Measurements from ENCODE around the gene SUN2. TPM values are rescaled to one million over a fixed set of nuclear protein-coding genes. Genes with fewer than 3 reads are reported as not detected.

The SUN2 gene
- total and polyA plus RNA-seq, 2 of the 13 experiments (the other 11 are each of a cell fraction or from before 2014, with no cell fraction given), result 45.6 to 56.6 TPM

- no peak for TF ChIP-seq ZNF501 (CRISPR knock-in tag; IDR thresholded peaks at IDR 0.05)
- no peak for TF ChIP-seq SP4 (CRISPR knock-in tag; IDR thresholded peaks at IDR 0.05)
- no peak for TF ChIP-seq ZBTB43 (CRISPR knock-in tag; conservative IDR thresholded peaks at IDR 0.05)
- TF ChIP-seq ZSCAN9 (CRISPR knock-in tag; IDR thresholded peaks at IDR 0.05; ENCODE audit: borderline replicate concordance), result no peak
- no peak for TF ChIP-seq ZNF446 (CRISPR knock-in tag; IDR thresholded peaks at IDR 0.05)
- TF ChIP-seq ZNF607 (CRISPR knock-in tag; IDR thresholded peaks at IDR 0.05; ENCODE audit: borderline replicate concordance), result no peak
- no peak for TF ChIP-seq GTF2F1 (IDR thresholded peaks at IDR 0.05; ENCODE audit: low read length)
These were observed 44.9 kb downstream of the SUN2 start (continued) for GRCh38 chr22:38710866-38711265.

- H3K9me3 ChIP-seq (ENCODE audit: low read length), result no peaks in the 10 kb centered on the region
- DNase-seq (ENCODE audit: low spot score) (no peak), ATAC-seq (no peak), FAIRE-seq (no peak)
- no peak overlapping the region for H3K4me2 ChIP-seq (ENCODE audit: low read depth, low read length)
- H3K27ac ChIP-seq (ENCODE audit: extremely low read length, insufficient read depth, low read length), result no peak overlapping the region
- H2AFZ ChIP-seq (ENCODE audit: low read length), result no peak overlapping the region
- peaks cover 24% of the 10 kb centered on the region for H3K4me1 ChIP-seq (ENCODE audit: insufficient read depth, low read length)
- H3K9ac ChIP-seq (ENCODE audit: insufficient read depth, low read depth, low read length), result no peak overlapping the region
- H3K27me3 ChIP-seq (ENCODE audit: control insufficient read depth in 1 of 2, insufficient read depth in 2 of 2, low read length in 2 of 2), result no peaks in the 10 kb centered on the region; a peak in 1 of 5 replicates
- POLR2A ChIA-PET, result no interaction called here
- peaks cover 70% of the 10 kb centered on the region for H4K20me1 ChIP-seq (ENCODE audit: insufficient read depth, low read length)
- in situ Hi-C loops (cut with HindIII; ENCODE audit: extremely low pct_ligation_motif_present, low pct_unique_long_range_greater_than_20kb) (no loop called here), intact Hi-C loops (cut with micrococcal nuclease; ENCODE audit: unreplicated experiment) (no loop called here)
- no TSS peak for BruUV-seq (replicated peaks)
- H3K36me3 ChIP-seq (replicated peaks in 1 of 2; ENCODE audit: control insufficient read depth in 1 of 2, insufficient read depth in 2 of 2, low read length in 2 of 2), result peaks cover 20 to 31% of the 10 kb centered on the region in 2 experiments
- H3K79me2 ChIP-seq (ENCODE audit: insufficient read depth, low read length), result peaks cover 92% of the 10 kb centered on the region
- WGBS (ENCODE audit: low lambda C conversion rate), result 99% methylated on average over 3 of the region's 3 CpGs
- CTCF ChIA-PET (ENCODE audit: low intra/inter-chr PET ratio, low total read pairs), result no interaction called here
- H3K4me3 ChIP-seq (replicated peaks in 1 of 3; ENCODE audit: insufficient read depth in 1 of 3, low read depth in 2 of 3, low read length in 3 of 3), result no peak overlapping the region
- TF ChIP-seq ZBTB7B (CRISPR knock-in tag; IDR thresholded peaks at IDR 0.05) (no peak), LRRFIP1 (CRISPR knock-in tag; conservative IDR thresholded peaks at IDR 0.05) (no peak), ZNF234 (CRISPR knock-in tag; conservative IDR thresholded peaks at IDR 0.05) (no peak), CHCHD3 (CRISPR knock-in tag; IDR thresholded peaks at IDR 0.05) (no peak), ETV6 (CRISPR knock-in tag; conservative IDR thresholded peaks at IDR 0.05) (no peak), FOXC1 (CRISPR knock-in tag; IDR thresholded peaks at IDR 0.05; ENCODE audit: borderline replicate concordance) (no peak), ZBTB8A (CRISPR knock-in tag; IDR thresholded peaks at IDR 0.05; ENCODE audit: borderline replicate concordance, low read depth) (no peak), HMGXB4 (CRISPR knock-in tag; IDR thresholded peaks at IDR 0.05; ENCODE audit: borderline replicate concordance in 1 of 2, low read depth in 1 of 2) (no peak), FOXJ3 (CRISPR knock-in tag; IDR thresholded peaks at IDR 0.05; ENCODE audit: borderline replicate concordance) (no peak), ZNF709 (CRISPR knock-in tag; IDR thresholded peaks at IDR 0.05) (no peak), ZNF317 (CRISPR knock-in tag; IDR thresholded peaks at IDR 0.05) (no peak), IRX3 (CRISPR knock-in tag; IDR thresholded peaks at IDR 0.05; ENCODE audit: borderline replicate concordance, low read depth) (no peak), ZNF781 (CRISPR knock-in tag; IDR thresholded peaks at IDR 0.05; ENCODE audit: borderline replicate concordance, not compliant biosample characterization) (no peak)
These were observed 45.4 kb downstream of the SUN2 start for GRCh38 chr22:38710351-38710750.

Measured in HepG2 (cell line).